GM18858 (cell line): ENCODE measurements around the gene IPMK.
"Not testable (repeated sequence)": the region's sequence is repeated elsewhere in the genome, so short reads cannot be mapped to it uniquely, and the experiment has no call there.

Experiments used
- ATAC-seq: cut with Tn5 transposase; IDR thresholded peaks from one replicate; pipeline ENCODE4 v1.9.1; 2021; ENCODE audit not compliant: unreplicated experiment

IPMK gene

GRCh38 chr10:58229856-58230255, 37.8 kb downstream of the IPMK start:
- ATAC-seq: not testable (repeated sequence)

GRCh38 chr10:58225654-58226053, 42.0 kb downstream of the IPMK start:
- no peak for ATAC-seq

GRCh38 chr10:58220769-58221451, 46.8 kb downstream of the IPMK start:
- no peak for ATAC-seq

- no peak for ATAC-seq
These were observed 47.8 kb downstream of the IPMK start for GRCh38 chr10:58219875-58220274.

- ATAC-seq: no peak
These were observed 50.1 kb downstream of the IPMK start for GRCh38 chr10:58217612-58218011.

GRCh38 chr10:58212622-58213021, 55.1 kb downstream of the IPMK start:
- no peak for ATAC-seq

GRCh38 chr10:58210160-58210559, 57.5 kb downstream of the IPMK start:
- no peak for ATAC-seq

- ATAC-seq: no peak
These were observed 58.0 kb downstream of the IPMK start for GRCh38 chr10:58209669-58210068.

- ATAC-seq: no peak
These were observed 61.4 kb downstream of the IPMK start for GRCh38 chr10:58206251-58206650.

- peak; percentile 71 for ATAC-seq
These were observed 66.0 kb downstream of the IPMK start for GRCh38 chr10:58201704-58202103.

GRCh38 chr10:58189269-58189668, 78.4 kb downstream of the IPMK start:
- no peak for ATAC-seq

- ATAC-seq: no peak
These were observed 83.5 kb downstream of the IPMK start for GRCh38 chr10:58184120-58184670.

GRCh38 chr10:58180666-58181065, 87.0 kb downstream of the IPMK start:
- no peak for ATAC-seq

- no peak for ATAC-seq
These were observed 88.5 kb downstream of the IPMK start for GRCh38 chr10:58179238-58179637.

GRCh38 chr10:58178811-58179210, 88.9 kb downstream of the IPMK start:
- ATAC-seq: no peak

- no peak for ATAC-seq
These were observed 90.2 kb downstream of the IPMK start for GRCh38 chr10:58177362-58177947.

- ATAC-seq: no peak
These were observed 91.4 kb downstream of the IPMK start for GRCh38 chr10:58175990-58176900.

- ATAC-seq: no peak
These were observed 92.9 kb downstream of the IPMK start for GRCh38 chr10:58174831-58175230.

- no peak for ATAC-seq
These were observed 94.3 kb downstream of the IPMK start for GRCh38 chr10:58173391-58173790.

GRCh38 chr10:58171146-58171545, 96.5 kb downstream of the IPMK start:
- no peak for ATAC-seq

GRCh38 chr10:58164517-58164916, 103.2 kb downstream of the IPMK start:
- no peak for ATAC-seq

GRCh38 chr10:58158806-58159205, 108.9 kb downstream of the IPMK start:
- no peak for ATAC-seq
